ENCODE results near the gene TLN1.

Gene TLN1

DNA sequence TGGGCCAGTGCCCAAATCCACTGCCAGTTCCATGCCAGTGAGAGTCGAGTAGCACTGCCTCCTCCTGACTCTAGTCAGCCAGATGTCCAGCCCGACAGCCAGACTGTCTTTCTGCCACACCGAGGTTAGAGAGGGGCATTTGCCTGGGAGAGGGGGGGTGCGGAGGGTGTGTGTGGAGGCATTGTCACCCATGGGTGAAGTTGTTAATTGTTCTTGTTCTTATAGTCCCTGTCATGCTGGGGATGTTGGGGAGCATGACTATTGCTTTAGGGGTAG, 18.2 kb upstream of the TLN1 start:
- DNase-seq (ENCODE audit: low read depth in 2 of 2) = no peak

DNA sequence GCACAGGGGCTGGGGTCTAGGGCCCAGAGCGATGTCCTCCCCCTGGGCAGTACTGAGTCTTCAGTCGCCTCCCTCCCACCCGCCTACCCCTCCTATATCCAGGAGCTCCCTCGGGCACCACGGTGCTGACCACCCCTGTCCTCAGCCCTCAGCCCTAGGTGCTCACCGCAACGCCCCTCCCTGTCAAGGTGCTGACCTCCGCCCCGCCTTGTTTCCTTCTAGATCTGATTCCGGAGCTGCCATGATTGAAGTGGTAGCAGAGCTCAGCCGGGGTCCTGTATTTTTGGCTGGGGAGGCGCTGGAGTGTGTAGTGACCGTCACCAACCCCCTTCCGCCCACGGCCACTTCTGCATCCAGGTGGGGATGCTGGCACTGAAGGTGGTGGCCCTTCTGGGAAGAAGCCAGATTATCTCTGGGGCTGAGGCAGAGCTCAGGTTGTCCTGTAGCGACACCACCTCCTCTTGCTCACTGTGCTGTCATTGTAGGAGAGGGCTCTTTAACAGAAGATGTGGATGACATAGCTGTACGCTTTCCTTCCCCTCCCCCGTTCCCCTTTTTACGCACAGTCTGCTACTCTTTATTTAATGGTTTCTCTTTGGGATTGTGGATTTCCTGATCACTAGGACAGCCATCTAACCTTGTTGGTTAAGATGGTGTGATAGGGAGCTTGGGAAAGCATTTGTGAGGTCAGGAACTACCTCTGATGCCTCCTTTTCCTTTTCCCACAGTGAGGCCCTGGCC, 17.7 kb upstream of the TLN1 start:
- no peak for DNase-seq (ENCODE audit: low read depth in 2 of 2)

DNA sequence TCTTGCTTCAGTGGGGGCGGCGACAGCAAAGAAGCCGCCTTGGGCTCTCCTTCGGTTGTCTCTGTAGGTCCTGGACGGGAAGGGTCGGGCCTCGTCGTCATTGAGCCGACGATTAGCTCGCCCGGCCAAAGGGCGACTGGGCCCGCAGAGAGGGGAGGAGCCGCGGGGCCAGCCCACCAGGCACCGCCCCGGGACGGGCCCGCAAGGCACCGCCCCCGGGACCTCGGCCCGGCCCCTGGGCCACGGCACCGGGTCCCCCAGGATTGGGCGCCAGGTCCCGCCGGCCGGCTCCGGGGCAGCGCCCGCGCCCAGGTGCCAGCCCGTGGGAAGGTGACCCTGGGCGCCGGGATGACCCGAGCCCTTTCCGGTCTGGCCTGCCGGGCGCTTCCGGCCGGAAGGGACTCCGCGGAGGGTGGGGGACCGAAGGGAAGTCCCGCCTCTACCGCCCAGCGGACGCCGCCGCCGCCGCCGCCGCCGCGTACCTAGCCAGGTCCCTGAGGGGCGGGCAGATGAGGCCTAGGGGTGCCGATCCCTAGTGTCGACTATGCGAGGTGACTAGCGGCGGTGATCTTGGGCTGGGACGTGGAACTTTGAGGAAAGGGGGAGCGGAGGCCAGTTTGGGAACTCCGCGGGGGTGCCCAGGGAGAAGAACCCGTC, 17.0 kb upstream of the TLN1 start, which contains the start of the genes GBA2 and RGP1:
Gene GBA2, minus strand, starts transcription at position 371 of the 657 bp plus-strand sequence. CDS start 524 bp downstream, outside the sequence.
Gene RGP1, plus strand, starts transcription at position 430 of the 657 bp plus-strand sequence. CDS start 469 bp downstream, outside the sequence.
- peak; percentile 38 to 53 for DNase-seq (ENCODE audit: low read depth in 2 of 2)

DNA sequence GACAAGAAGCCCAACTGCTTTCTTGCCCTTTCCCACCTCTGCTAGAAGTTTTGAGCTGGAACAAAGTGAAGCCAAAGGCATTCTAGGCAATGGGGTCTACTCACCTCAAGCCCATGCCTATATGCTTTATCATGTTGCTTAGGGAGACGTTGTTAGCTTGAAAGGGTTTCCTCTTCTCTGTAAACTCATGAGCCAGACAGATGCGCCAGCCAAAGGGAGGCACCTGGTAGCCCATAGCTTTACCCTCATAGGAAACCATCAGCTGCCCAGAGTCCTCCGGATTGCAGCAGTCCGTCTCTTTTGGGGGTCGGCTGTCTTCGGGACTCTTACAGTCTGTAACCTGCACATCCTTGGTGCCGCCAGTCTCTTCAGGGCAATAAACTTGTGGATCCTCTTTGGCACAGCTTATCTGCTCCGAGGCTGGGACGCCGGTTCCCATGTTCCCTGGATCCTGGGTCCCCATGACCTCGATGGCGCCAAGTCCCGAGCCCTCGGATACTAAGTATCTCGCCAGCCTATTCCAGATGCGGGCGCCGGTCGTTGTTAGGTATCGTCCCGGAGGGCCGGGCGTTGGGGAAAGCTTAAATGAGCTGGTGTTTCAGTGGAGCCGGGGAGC, 16.4 kb upstream of the TLN1 start:
- no peak for DNase-seq (ENCODE audit: low read depth in 2 of 2)

DNA sequence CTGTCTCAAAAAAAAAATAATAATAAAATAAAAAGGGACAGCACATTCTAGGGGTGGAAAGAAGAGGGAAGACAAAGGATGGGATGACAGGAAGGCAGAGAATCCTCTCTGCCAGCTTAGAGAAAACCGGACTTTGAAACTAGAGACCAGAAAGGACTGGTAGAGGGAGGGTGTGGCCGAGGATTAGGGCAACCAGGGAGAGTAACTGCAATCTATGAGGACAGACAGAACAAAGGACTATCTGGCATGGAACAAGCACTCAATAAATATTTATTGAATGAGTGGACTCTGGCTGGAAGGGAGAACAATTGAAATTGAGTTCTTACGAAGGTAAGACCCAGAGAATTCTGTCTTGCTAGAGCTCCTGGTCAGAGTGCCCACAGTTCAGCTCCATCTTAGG, 14.6 kb upstream of the TLN1 start:
- DNase-seq (ENCODE audit: low read depth in 2 of 2) = no peak

DNA sequence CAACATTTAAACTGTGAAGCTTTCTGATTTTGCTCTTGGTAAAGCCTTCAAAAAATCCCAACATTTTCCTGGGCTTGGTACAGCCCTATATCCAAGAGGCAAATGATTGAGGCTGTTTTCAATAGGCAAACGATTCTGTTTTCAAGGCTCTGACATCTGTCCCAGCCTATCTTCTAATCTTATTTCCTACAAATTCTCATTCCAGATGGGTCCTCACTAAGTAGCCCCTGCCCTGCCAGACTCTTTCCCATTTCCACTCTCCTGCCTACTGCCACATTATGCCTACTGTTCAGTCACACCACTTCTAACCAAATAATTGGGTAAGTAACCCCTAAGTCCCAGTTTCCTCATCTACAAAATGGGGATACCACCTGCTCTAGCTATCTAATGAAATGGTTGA, 13.6 kb upstream of the TLN1 start:
- no peak for DNase-seq (ENCODE audit: low read depth in 2 of 2)

DNA sequence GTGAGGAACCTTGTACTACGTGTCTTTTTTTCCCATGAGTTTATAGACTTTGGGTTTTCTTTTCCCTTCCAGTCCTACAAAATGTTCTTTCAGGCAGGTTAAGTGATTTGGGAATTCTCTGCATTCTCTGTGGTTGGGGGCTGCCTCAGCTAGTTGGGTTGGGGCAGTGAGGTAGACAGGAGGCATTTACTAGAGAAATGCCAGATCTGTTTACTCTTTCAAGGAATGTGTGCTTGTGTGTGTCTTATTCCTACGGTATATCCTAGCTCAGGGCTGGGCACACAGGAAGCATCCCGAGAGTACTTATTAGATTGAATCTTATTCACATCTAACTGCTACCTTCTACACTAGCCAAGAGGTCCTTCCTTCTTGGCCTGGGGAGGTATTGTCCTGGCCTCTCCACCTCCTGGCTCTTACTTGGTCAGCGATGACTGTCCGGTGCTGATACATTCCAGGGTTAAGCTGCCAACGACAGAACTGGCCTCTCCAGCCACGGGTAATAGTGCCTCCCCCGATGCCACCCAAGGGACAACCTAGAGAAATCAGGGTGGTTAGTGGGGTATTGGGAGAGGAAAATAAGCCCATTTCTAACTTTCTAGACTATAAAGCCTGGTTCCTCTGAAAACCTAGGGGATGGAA, 12.0 kb upstream of the TLN1 start:
- DNase-seq (ENCODE audit: low read depth in 2 of 2) = no peak

DNA sequence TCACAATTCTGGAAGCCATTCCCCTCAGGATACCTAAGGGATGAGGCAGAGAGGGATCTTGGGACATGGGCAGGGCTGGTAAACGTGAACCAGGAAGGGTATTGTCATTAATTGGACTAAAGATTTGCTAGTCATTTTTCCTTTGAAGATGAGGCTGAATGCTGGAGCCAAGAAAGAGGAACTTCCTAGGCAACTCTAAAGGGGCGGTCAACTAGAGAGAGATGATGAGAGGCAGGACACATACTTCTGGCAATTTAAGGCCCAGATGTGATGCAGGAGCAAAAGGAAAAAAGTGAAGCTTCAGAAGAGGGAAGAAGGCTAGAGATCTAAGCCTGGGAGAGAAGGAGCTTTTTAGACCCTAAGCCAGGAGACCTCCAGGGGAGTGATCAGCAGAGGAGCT, 11.5 kb upstream of the TLN1 start:
- DNase-seq (ENCODE audit: low read depth in 2 of 2) = no peak

DNA sequence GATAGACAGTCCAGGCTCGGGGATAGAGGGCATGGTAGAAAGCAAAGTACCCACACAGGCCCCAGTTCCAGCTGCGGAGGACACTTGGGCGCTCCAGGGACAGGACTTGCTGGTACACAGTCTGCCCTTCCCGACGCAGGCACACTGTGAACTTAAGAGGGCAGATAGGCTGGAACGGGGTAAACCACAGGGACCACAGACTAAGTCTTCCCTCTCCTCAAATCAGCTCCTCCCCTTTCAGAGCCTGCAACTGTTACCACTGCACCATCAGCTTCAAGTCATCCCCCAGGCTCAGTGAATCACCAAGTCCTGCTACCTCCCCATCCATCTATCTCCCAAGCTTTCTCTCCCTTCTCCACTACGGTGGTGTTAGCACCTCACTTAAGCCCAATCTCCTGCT, 9.7 kb upstream of the TLN1 start:
- DNase-seq (ENCODE audit: low read depth in 2 of 2) = no peak

DNA sequence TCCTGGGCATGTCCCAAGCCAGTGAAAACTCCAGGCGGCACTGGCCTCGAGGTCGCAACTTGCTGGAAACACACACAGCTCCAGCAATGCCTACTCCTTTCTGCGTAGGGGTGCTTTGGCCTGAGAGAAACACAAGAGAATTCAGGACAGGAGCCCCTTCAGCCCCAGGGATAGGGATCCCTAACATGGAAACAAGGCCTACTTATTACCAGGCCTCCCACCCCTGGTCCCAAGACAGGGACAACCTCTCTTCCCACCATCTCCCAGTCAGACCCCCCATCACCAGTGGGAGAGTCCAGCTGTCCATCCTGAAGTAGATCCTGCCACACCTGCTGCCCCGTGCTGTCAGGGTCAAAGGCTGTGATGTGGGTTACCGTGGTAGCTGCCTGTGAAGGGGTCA, 8.2 kb upstream of the TLN1 start:
- no peak for DNase-seq (ENCODE audit: low read depth in 2 of 2)

DNA sequence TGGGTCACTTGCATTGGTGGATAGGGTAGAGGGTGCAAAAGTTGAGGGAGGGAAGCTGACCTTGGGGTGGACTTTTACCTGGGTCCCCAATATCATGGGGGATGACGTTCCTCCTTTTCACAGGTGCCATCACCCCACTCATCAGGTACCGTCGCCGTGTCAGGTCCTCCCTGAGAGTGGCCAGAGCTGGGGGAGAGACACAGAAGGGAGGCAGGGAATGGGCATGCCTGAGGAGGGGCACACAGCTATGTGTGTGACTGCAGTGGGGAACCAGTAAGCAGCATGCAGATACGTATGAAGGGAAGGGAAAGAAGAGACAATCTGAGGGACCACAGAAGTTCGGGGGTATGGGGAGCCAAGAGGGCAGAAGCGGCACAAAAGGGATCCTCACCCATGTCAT, 6.9 kb upstream of the TLN1 start:
- no peak for DNase-seq (ENCODE audit: low read depth in 2 of 2)

DNA sequence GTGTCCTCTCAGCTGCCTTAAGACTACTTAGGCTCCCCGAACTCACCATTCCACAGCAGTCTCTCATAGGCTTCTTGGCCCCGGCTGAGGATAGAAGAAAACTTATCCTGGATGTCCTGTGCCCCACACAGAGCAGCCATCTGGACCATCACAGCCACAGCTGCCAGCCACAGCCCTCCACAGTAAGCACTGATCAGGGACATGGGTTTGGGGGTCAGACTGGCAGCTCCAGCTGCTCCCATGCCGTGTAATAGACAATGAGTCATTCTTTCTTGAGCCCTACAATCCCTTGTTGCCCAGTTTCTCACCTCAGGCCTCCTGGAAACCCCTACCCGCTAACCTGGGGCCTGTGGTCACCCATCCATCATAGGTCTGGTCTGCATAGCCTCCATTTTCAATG, 6.2 kb upstream of the TLN1 start:
- no peak for DNase-seq (ENCODE audit: low read depth in 2 of 2)

DNA sequence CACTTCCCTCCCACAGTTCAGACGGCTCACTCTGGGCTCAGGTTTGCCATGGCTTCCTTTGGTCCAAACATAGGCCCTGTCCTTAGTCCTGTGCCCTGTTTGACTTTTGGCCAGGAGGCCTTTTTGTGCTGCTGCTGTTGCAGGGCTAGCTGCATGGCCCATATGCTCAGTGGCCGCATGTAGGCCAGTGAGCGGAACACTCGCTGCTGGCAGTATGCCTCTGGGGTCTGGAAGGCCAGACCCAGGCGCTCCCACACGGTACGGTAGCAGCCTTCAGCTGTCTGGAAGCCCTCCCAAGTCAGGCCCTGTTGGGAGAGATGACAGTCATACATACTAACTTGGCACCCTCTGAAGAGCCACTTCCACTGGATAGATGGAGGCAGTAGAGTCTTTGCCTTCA, 5.1 kb upstream of the TLN1 start:
- DNase-seq (ENCODE audit: low read depth in 2 of 2) = no peak

DNA sequence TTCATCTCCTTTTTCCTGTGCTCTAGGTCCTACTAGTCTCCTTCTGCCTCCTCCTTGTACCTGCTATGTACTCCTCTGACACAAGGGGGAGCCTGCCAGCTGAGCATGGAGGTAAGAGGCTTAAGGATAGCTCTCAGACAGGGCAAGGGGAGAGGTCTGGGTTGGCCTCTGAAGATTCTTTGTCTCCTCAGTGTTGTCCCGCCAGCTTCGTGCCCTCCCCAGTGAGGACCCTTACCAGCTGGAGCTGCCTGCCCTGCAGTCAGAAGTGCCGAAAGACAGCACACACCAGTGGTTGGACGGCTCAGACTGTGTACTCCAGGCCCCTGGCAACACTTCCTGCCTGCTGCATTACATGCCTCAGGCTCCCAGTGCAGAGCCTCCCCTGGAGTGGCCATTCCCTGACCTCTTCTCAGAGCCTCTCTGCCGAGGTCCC, 4.2 kb upstream of the TLN1 start:
- DNase-seq (ENCODE audit: low read depth in 2 of 2) = peak in 1 of 2 donors; percentile 36

DNA sequence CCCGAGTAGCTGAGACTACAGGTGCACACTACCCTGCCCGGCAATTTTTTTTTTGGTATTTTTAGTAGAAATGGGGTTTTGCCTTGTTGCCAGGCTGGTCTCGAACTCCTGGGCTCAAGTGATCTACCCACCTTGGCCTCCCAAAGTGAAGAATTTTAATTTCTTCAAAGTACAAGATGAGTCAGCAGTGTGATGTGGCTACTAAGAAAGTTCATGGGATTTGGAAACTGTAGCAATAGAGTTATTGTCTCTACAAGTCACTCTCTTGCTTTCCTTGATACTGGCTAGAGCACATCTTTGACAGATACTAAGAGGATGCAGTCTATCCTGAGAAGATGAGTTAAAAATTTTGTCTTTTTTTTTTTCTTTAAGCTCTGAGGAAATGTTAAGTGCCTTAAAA, 2.1 kb upstream of the TLN1 start:
- no peak for DNase-seq (ENCODE audit: low read depth in 2 of 2)

DNA sequence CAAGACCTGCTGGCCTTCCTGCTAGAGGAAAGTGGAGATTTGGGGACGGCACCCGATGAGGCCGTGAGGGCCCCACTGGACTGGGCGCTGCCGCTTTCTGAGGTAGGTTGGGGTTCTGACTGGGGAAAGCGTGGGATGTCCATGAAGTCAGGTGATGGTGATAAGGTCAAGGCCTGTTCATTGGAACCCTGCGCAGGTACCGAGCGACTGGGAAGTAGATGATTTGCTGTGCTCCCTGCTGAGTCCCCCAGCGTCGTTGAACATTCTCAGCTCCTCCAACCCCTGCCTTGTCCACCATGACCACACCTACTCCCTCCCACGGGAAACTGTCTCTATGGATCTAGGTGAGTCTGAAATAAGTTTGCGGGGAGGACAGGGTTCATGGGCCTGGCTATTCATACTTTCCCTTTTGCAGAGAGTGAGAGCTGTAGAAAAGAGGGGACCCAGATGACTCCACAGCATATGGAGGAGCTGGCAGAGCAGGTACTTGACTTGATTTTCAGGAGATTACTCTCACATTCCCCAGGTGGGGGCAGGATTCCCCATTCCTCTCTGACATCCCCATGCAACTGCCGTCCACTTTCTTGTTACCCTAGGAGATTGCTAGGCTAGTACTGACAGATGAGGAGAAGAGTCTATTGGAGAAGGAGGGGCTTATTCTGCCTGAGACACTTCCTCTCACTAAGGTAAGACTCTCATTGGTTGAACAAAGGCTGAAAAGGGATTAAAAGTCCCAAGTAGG, 976 bp upstream of the TLN1 start:
- DNase-seq (ENCODE audit: low read depth in 2 of 2) = no peak

DNA sequence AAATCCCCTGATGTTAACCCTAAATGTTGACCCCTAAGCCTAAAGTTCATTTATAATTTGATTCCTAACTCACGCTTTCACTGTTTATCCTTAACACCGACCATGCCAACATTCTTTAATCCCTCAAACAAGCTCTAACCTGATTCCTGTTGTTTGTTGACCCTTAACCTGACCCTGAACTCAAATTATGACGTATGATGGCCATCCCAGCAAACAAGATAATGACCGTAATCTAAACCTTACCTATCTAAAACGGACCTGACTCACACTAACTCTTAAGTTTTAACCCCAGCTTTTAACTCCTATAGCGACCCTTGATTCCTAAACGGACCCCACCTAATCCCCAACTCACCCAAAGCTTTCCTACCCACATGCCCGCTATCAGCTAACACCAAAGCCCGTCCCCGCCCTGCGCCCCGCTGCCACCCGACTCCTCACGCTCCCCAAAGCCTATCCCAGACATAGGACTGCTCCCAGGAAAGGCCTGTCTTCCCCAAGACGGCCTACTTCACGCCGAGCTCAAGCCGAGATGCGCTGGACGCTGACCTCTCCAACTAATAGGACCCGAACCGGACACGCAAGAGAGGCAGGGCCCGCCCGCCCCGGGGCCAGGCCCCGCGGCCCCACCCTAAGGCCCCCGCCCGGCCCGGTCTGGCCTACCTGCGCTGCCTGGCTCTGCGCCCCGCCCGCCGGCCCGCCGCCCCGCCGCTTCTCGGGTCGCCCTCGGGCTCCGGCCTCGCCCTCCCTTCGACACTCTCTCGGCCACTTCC, 395 bp downstream of the TLN1 start:
- DNase-seq (ENCODE audit: low read depth in 2 of 2) = no peak

DNA sequence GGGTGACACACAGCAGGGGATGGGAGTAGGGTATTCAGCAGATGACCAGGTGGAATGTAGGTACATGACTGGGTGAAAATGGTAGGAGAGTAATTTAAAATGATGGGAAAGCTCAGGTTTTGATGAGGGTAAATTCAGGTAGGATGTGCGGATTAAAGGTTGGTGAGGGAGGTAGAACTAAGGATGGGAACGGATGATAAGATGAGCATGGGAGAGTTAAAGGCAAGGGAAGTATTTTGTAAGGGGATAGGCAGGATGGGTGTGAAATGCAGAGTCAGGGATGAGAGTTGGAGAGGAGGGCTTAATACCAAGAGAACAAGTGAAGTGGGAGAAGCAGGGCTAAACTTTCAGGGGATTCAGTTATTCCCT, 1.5 kb downstream of the TLN1 start:
- DNase-seq (ENCODE audit: low read depth in 2 of 2) = no peak

DNA sequence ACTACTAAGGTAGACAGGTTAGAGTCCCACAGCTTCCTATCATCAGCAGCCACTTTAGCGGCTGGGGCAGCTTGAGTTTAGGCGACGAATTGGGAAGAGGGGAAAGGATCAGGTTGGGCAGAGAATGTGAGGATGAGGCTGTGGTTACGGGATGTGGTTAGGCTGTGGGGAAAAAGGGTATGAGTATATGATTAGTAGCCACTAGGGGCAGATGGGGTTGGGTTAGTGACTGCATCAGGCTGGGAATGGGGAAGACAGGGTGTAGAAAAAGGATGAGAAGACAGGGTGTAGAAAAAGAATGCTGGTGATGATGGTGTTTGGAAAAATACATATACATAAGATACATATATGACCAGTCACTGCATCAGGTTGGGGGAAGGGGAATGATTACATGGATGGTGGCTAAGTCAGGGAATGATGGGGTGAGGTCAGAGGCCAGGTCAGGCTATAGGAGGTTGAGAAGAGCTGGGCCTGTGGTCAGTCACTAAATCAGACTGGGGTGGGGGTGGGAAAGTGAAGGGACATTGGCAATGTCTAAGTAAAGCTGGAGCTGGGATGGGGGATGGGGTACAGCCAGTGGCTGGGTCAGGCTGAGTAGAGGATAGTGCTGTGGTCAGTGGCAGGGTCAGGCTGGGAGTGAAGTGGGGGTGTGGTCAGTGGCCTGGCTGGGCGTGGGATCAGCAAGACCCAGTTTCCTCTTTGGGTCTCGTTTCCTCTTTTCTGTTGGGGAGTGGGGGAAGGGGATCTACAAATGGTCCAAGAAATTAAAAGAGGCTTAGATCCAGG, 2.1 kb downstream of the TLN1 start:
- DNase-seq (ENCODE audit: low read depth in 2 of 2) = no peak

DNA sequence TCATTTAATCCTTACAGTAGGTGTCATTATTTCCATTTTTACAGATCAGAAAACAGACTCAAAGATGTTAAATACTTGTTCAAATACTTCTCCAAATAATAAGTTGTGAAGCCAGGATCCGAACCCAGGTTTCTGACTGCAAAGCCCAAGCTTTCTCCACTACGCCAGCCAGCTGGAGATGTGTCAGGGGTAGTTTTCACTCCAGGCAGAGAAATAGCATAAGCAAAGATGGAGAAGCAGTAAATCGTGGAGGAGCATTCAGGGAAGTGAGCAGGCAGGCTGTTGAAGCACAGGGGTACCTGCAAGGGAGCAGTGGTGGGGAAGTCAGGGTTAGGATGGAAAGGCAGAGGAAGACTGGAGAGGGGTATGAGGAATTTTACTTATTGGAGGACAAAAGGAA, 2.9 kb downstream of the TLN1 start:
- DNase-seq (ENCODE audit: low read depth in 2 of 2) = no peak
